ENCODE data around the gene C1orf210. TPM values are rescaled to one million over a fixed set of nuclear protein-coding genes. Genes with fewer than 3 reads are reported as not detected.

The C1orf210 gene
- total and polyA plus RNA-seq, 11 donors, result not detected

GRCh38 chr1:43324810-43325209, 39.4 kb upstream of the C1orf210 start:
- Histone ChIP-seq H3K36me3 (peaks cover 0 to 41% (median 0%) of the 10 kb centered on the region in 9 donors), H3K9me3 (peaks cover 0 to 36% (median 14%) of the 10 kb centered on the region in 12 donors), H3K27me3 (no peaks in the 10 kb centered on the region), H3K27ac (no peak overlapping the region), H3K4me3 (no peak overlapping the region), H3K4me1 (peaks cover 0 to 10% (median 5%) of the 10 kb centered on the region in 12 donors)
- no peak for ATAC-seq
- intact Hi-C loops (cut with DNase I), result no loop called here
- WGBS, 4 donors, result 81 to 100% (median 92%) methylated on average over 1 of the region's 1 CpG
- TF ChIP-seq CTCF (IDR thresholded peaks at IDR 0.05) (no peak), POLR2A (IDR thresholded peaks at IDR 0.05) (no peak)
- no peak for DNase-seq

DNA sequence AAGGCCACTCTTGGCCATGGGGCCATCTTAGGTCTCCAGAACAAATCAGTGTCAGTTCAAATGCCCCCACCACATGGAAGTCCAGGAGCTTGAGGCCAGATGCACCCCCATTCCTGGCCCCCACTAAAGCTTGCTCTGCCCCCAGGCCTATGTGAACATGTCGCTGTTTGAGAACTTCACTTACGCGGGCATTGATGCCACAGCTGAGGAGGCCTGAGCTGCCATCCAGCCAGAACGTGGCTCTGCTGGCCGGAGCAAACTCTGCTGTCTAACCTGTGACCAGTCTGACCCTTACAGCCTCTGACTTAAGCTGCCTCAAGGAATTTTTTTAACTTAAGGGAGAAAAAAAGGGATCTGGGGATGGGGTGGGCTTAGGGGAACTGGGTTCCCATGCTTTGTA, 37.1 kb upstream of the C1orf210 start:
- peaks cover 0 to 28% (median 8%) of the 10 kb centered on the region in 12 donors for H3K9me3 ChIP-seq
- 92 to 100% (median 96%) methylated on average over 1 to 5 of the region's 5 CpGs for WGBS, 4 donors
- intact Hi-C loops (cut with DNase I), result no loop called here
- H3K4me1 ChIP-seq, result no peaks in the 10 kb centered on the region
- H3K4me3 ChIP-seq, result no peak overlapping the region
- TF ChIP-seq POLR2A (IDR thresholded peaks at IDR 0.05), result no peak
- TF ChIP-seq CTCF (IDR thresholded peaks at IDR 0.05), result no peak
- no peaks in the 10 kb centered on the region for H3K27me3 ChIP-seq
- peaks cover 0 to 57% (median 7%) of the 10 kb centered on the region in 9 donors for H3K36me3 ChIP-seq
- ATAC-seq (no peak), DNase-seq (no peak)
- no peak overlapping the region for H3K27ac ChIP-seq

GRCh38 chr1:43321331-43321891, 36.0 kb upstream of the C1orf210 start:
- Histone ChIP-seq H3K27me3 (no peaks in the 10 kb centered on the region), H3K36me3 (peaks cover 0 to 60% (median 7%) of the 10 kb centered on the region in 9 donors), H3K9me3 (peaks cover 0 to 21% (median 8%) of the 10 kb centered on the region in 12 donors), H3K4me1 (no peaks in the 10 kb centered on the region), H3K27ac (no peak overlapping the region), H3K4me3 (no peak overlapping the region)
- intact Hi-C loops (cut with DNase I), result no loop called here
- ATAC-seq (no peak), DNase-seq (no peak)
- no peak for TF ChIP-seq POLR2A (IDR thresholded peaks at IDR 0.05)
- TF ChIP-seq CTCF (IDR thresholded peaks at IDR 0.05), result no peak
- WGBS, 4 donors, result 93 to 98% (median 96%) methylated on average over 13 to 16 of the region's 16 CpGs

GRCh38 chr1:43319766-43320165, 34.4 kb upstream of the C1orf210 start:
- H3K36me3 ChIP-seq, result peaks cover 0 to 65% (median 7%) of the 10 kb centered on the region in 9 donors
- WGBS, 4 donors, result 63 to 100% (median 82%) methylated on average over 2 to 3 of the region's 3 CpGs
- no peak for ATAC-seq

More at GRCh38 chr1:43319766-43320165, 34.4 kb upstream of the C1orf210 start:
- Histone ChIP-seq H3K4me1 (no peaks in the 10 kb centered on the region), H3K4me3 (no peak overlapping the region), H3K9me3 (peaks cover 0 to 6% (median 0%) of the 10 kb centered on the region in 12 donors), H3K27me3 (no peaks in the 10 kb centered on the region), H3K27ac (no peak overlapping the region)
- no peak for DNase-seq
- TF ChIP-seq POLR2A (IDR thresholded peaks at IDR 0.05) (no peak), CTCF (IDR thresholded peaks at IDR 0.05) (no peak)
- intact Hi-C loops (cut with DNase I), result no loop called here
